Smooth muscle cell of the umbilical artery (primary cell): ENCODE data around the gene RGL2. TPM values are rescaled to one million over a fixed set of nuclear protein-coding genes. Genes with fewer than 3 reads are reported as not detected.

Source experiments
- total RNA-seq: library from RNA; depleted of rRNA; stranded (reverse); fragments of >200 nt; gene quantifications from 2 replicates; pipeline ENCODE4 v1.2.3, GENCODE V29; 2014

Gene RGL2, protein sequence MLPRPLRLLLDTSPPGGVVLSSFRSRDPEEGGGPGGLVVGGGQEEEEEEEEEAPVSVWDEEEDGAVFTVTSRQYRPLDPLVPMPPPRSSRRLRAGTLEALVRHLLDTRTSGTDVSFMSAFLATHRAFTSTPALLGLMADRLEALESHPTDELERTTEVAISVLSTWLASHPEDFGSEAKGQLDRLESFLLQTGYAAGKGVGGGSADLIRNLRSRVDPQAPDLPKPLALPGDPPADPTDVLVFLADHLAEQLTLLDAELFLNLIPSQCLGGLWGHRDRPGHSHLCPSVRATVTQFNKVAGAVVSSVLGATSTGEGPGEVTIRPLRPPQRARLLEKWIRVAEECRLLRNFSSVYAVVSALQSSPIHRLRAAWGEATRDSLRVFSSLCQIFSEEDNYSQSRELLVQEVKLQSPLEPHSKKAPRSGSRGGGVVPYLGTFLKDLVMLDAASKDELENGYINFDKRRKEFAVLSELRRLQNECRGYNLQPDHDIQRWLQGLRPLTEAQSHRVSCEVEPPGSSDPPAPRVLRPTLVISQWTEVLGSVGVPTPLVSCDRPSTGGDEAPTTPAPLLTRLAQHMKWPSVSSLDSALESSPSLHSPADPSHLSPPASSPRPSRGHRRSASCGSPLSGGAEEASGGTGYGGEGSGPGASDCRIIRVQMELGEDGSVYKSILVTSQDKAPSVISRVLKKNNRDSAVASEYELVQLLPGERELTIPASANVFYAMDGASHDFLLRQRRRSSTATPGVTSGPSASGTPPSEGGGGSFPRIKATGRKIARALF
- total RNA-seq, result 18.7 and 30.7 TPM in 2 replicates

GRCh38 chr6:33298773-33299236, at the start of gene RGL2:
RGL2 (minus strand) TSS chr6:33298942; CDS start chr6:33298610, 332 bp downstream.

GRCh38 chr6:33317669-33318425, 19.1 kb upstream of the RGL2 start, which contains the start of gene ZBTB22:
ZBTB22 (minus strand) TSS chr6:33317744; CDS start chr6:33316916, 828 bp downstream.

GRCh38 chr6:33313709-33314514, 15.2 kb upstream of the RGL2 start, which contains the start of gene TAPBP:
TAPBP (minus strand) TSS chr6:33314078; CDS start chr6:33314041, 37 bp downstream.

GRCh38 chr6:33288921-33289783, 9.6 kb downstream of the RGL2 start, which contains the start of the genes PFDN6 and WDR46:
PFDN6 (plus strand) TSS chr6:33289601; CDS start chr6:33289857, 256 bp downstream.
WDR46 (minus strand) TSS chr6:33289239; CDS start chr6:33289170, 69 bp downstream.

GRCh38 chr6:33276864-33277662, 21.7 kb downstream of the RGL2 start, which contains the start of gene B3GALT4:
B3GALT4 (plus strand) TSS chr6:33277123; CDS start chr6:33277420, 297 bp downstream.

GRCh38 chr6:33271468-33272274, 27.1 kb downstream of the RGL2 start, which contains the start of the genes RPS18 and VPS52:
RPS18 (plus strand) TSS chr6:33272075; CDS start chr6:33272120, 45 bp downstream.
VPS52 (minus strand) TSS chr6:33271876; CDS start chr6:33271675, 201 bp downstream.

Other genes with a start within 250 kb of the RGL2 start
- 0.30 TPM in 1 of 2 replicates, not detected in the other for gene HLA-DPA1, start 225.3 kb downstream of the RGL2 start, total RNA-seq
- gene HLA-DPB1, start 223.0 kb downstream of the RGL2 start, total RNA-seq, result 2.4 TPM in 1 of 2 replicates, not detected in the other
- gene COL11A2, start 106.5 kb downstream of the RGL2 start, total RNA-seq, result 0.30 and 0.37 TPM in 2 replicates
- gene RXRB, start 98.3 kb downstream of the RGL2 start, total RNA-seq, result 22.9 and 27.8 TPM in 2 replicates
- gene SLC39A7, start 98.1 kb downstream of the RGL2 start, total RNA-seq, result 162 and 171 TPM in 2 replicates
- gene HSD17B8, start 94.3 kb downstream of the RGL2 start, total RNA-seq, result 1.8 and 4.5 TPM in 2 replicates
- gene RING1, start 90.4 kb downstream of the RGL2 start, total RNA-seq, result 23.8 and 26.4 TPM in 2 replicates
- gene VPS52, start 27.1 kb downstream of the RGL2 start, total RNA-seq, result 32.4 and 33.9 TPM in 2 replicates
- 1,202 and 4,104 TPM in 2 replicates for gene RPS18, start 26.9 kb downstream of the RGL2 start, total RNA-seq
- 2.3 and 4.2 TPM in 2 replicates for gene B3GALT4, start 21.8 kb downstream of the RGL2 start, total RNA-seq
- gene WDR46, start 9.7 kb downstream of the RGL2 start, total RNA-seq, result 64.0 and 111 TPM in 2 replicates
- gene PFDN6, start 9.3 kb downstream of the RGL2 start, total RNA-seq, result 29.2 and 41.0 TPM in 2 replicates
- 69.8 and 119 TPM in 2 replicates for gene TAPBP, start 15.1 kb upstream of the RGL2 start, total RNA-seq
- gene ZBTB22, start 18.8 kb upstream of the RGL2 start, total RNA-seq, result 19.4 and 21.1 TPM in 2 replicates
- gene DAXX, start 24.0 kb upstream of the RGL2 start, total RNA-seq, result 45.7 and 84.3 TPM in 2 replicates
- gene KIFC1, start 92.9 kb upstream of the RGL2 start, total RNA-seq, result 1.2 and 11.2 TPM in 2 replicates
- 25.7 and 27.9 TPM in 2 replicates for gene PHF1, start 112.1 kb upstream of the RGL2 start, total RNA-seq
- gene CUTA, start 119.2 kb upstream of the RGL2 start, total RNA-seq, result 84.6 and 90.6 TPM in 2 replicates
- gene SYNGAP1, start 121.1 kb upstream of the RGL2 start, total RNA-seq, result 3.9 and 10.1 TPM in 2 replicates
- gene ZBTB9, start 155.6 kb upstream of the RGL2 start, total RNA-seq, result 3.9 and 8.0 TPM in 2 replicates